ENCODE data around the gene KIAA1328.

DNA sequence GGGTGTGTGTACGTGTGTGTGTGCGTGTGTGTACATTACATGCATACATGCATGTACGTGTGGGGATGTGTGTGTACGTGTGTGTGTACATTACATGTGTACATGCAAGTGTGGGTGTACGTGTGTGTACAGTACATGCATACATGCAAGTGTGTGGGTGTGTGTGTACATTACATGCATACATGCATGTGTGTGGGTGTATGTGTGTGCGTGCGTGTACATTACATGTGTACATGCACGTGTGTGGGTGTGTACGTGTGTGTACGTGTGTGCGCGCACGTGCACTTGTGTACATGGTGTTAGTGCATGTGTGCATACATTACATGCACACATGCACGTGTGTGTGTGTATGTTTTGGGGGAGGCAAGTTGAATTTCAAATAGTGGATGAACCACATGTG lies 436.0 kb downstream of the KIAA1328 start:
- no peak for TF ChIP-seq POLR2A (IDR thresholded peaks at IDR 0.05)
- TF ChIP-seq, protein P1, sequence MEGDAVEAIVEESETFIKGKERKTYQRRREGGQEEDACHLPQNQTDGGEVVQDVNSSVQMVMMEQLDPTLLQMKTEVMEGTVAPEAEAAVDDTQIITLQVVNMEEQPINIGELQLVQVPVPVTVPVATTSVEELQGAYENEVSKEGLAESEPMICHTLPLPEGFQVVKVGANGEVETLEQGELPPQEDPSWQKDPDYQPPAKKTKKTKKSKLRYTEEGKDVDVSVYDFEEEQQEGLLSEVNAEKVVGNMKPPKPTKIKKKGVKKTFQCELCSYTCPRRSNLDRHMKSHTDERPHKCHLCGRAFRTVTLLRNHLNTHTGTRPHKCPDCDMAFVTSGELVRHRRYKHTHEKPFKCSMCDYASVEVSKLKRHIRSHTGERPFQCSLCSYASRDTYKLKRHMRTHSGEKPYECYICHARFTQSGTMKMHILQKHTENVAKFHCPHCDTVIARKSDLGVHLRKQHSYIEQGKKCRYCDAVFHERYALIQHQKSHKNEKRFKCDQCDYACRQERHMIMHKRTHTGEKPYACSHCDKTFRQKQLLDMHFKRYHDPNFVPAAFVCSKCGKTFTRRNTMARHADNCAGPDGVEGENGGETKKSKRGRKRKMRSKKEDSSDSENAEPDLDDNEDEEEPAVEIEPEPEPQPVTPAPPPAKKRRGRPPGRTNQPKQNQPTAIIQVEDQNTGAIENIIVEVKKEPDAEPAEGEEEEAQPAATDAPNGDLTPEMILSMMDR (IDR thresholded peaks at IDR 0.05) = no peak
- no peak for TF ChIP-seq EP300 (IDR thresholded peaks at IDR 0.05)

Data from tibial nerve (tissue), 4 donors.